Spleen (tissue), 11 donors: Measurements from ENCODE around the gene PICK1. TPM values are rescaled to one million over a fixed set of nuclear protein-coding genes. Genes with fewer than 3 reads are reported as not detected.

Source experiments
- DNase-seq: peaks from one replicate; pipeline ENCODE4 v3.0.0-alpha.2; 2020
- H3K27ac ChIP-seq, 8 donors: fragments of 200-600 bp; sonication (generic) in 7 of 8; 1 replicate in 4 of 8; 2 replicates in 4 of 8; pipeline versions ENCODE4 v1.5.0 to v1.8.0; 2016 to 2021; ENCODE audit warnings: inconsistent platforms in 4 of 8, mild to moderate bottlenecking in 4 of 8, moderate library complexity in 1 of 8
- H3K27me3 ChIP-seq, 7 donors: fragments of 200-600 bp; sonication (generic) in 6 of 7; replicated peaks in 1 of 7; 1 replicate in 4 of 7; 2 replicates in 3 of 7; pipeline versions ENCODE4 v1.5.0 to v1.8.0; 2016 to 2021; ENCODE audit warnings: inconsistent platforms in 3 of 7, mild to moderate bottlenecking in 1 of 7
- H3K36me3 ChIP-seq, 6 donors: fragments of 200-600 bp; sonication (generic) in 5 of 6; 1 replicate in 4 of 6; 2 replicates in 2 of 6; pipeline versions ENCODE4 v1.5.0 to v1.8.0; 2016 to 2021; ENCODE audit warnings: inconsistent platforms in 2 of 6
- H3K4me1 ChIP-seq, 6 donors: fragments of 200-600 bp; sonication (generic) in 5 of 6; 1 replicate in 3 of 6; 2 replicates in 3 of 6; pipeline versions ENCODE4 v1.5.0 to v1.8.0; 2016 to 2021; ENCODE audit warnings: inconsistent platforms in 3 of 6
- H3K4me3 ChIP-seq, 8 donors: fragments of 200-600 bp; sonication (generic) in 7 of 8; 1 replicate in 4 of 8; 2 replicates in 4 of 8; pipeline versions ENCODE4 v1.5.0 to v1.8.0; 2016 to 2021; ENCODE audit warnings: inconsistent platforms in 4 of 8, mild to moderate bottlenecking in 4 of 8, moderate library complexity in 2 of 8
- H3K9me3 ChIP-seq, 8 donors: fragments of 200-600 bp; sonication (generic) in 7 of 8; 1 replicate in 4 of 8; 2 replicates in 4 of 8; pipeline versions ENCODE4 v1.5.0 to v1.8.0; 2016 to 2021; ENCODE audit warnings: inconsistent platforms in 4 of 8
- CTCF ChIP-seq, 11 experiments: fragments of 200-600 bp in 7 of 11; fragments of 450-650 bp in 4 of 11; sonication (generic) in 4 of 11; IDR thresholded peaks in 8 of 11; conservative IDR thresholded peaks in 3 of 11; 1 replicate in 7 of 11; 2 replicates in 4 of 11; pipeline versions ENCODE4 v1.4.0 to v1.8.0; 2016 to 2021; ENCODE audit warnings: antibody characterized with exemption in 11 of 11, inconsistent platforms in 4 of 11, mild to moderate bottlenecking in 1 of 11
- POLR2A ChIP-seq, 3 donors: fragments of 450-650 bp; IDR thresholded peaks; one replicate each; pipeline ENCODE4 v1.5.1; 2017; ENCODE audit warnings: antibody characterized with exemption in 3 of 3, mild to moderate bottlenecking in 1 of 3
- POLR2AphosphoS5 ChIP-seq, 3 donors: sonication (generic); formaldehyde crosslinking; IDR thresholded peaks; one replicate each; pipeline ENCODE4 v1.5.1; 2017; ENCODE audit warnings: antibody characterized with exemption in 3 of 3
- WGBS, 5 donors: extraction: QIAGEN DNeasy Blood & Tissue Kit in 3 of 5; methylation state at CpG; one replicate each; pipeline versions ENCODE4 v1.1.5 to v1.1.7; 2013 to 2018; 5-methylcytosine and 5-hydroxymethylcytosine counted together
- intact Hi-C: fragments of 100-400 bp; cut with DNase I; formaldehyde crosslinking; loops from one replicate; pipeline ENCODE4 v1.15.0; 2023; ENCODE audit warnings: low total_unique reads
- polyA plus RNA-seq, 3 donors: library from polyadenylated mRNA; stranded (reverse); fragments of 200-250 nt; gene quantifications; one replicate each; pipeline ENCODE4 v1.2.1, GENCODE V29; 2013
- total RNA-seq, 7 donors: library from RNA; depleted of rRNA in 3 of 7; stranded (reverse); fragments of >200 nt in 3 of 7; fragmentation: NEBNext Ultra II Directional in 4 of 7; extraction: Animal tissue kit (Norgen Biotek cat#: 25700) in 4 of 7; gene quantifications; one replicate each; pipeline versions ENCODE4 v1.1.0 to v1.2.1, GENCODE V29; 2016 to 2021
- donor health status: healthy with polysubstance abuse.
- donor health status: DM: no; HTN: no; CAD: no; lungs with moderate emphysema.
- donor health status: DM: no; HTN: no; CAD: no.
- donor health status: Bipolar disorder and iron deficiency.
- donor health status: healthy.
- donor health status: DM: no; HTN: no; CAD: no.
- donor health status: DM: yes; HTN: yes; CAD: no.

Gene PICK1
- total and polyA plus RNA-seq, 10 donors = 14.9 to 34.2 (median 28.4) TPM

GRCh38 chr22:38068641-38069371, 11.6 kb downstream of the PICK1 start:
- no peak for DNase-seq
- Histone ChIP-seq H3K9me3 (no peaks in the 10 kb centered on the region), H3K4me1 (peaks cover 0 to 2% (median 0%) of the 10 kb centered on the region in 6 donors), H3K27ac (no peak overlapping the region), H3K36me3 (peaks cover 0 to 100% (median 83%) of the 10 kb centered on the region in 6 donors), H3K27me3 (no peaks in the 10 kb centered on the region), H3K4me3 (no peak overlapping the region)
- intact Hi-C loops = loop anchor here (10.0 kb wide), 1 partner anchor 166 kb away; no protein-coding TSS in a partner anchor
- TF ChIP-seq POLR2A (IDR thresholded peaks at IDR 0.05) = no peak
- peak in 1 of 3 donors; percentile 24 for TF ChIP-seq POLR2AphosphoS5 (IDR thresholded peaks at IDR 0.05)
- WGBS, 5 donors = 90 to 96% (median 93%) methylated on average over 10 to 13 of the region's 13 CpGs

GRCh38 chr22:38069372-38070249, 12.4 kb downstream of the PICK1 start:
- no peak for DNase-seq
- TF ChIP-seq POLR2A (IDR thresholded peaks at IDR 0.05) (no peak), POLR2AphosphoS5 (IDR thresholded peaks at IDR 0.05) (peak in 2 of 3 donors; percentile 34 to 44), CTCF (IDR thresholded peaks at IDR 0.05 in 8 of 11, conservative IDR thresholded peaks at IDR 0.05 in 3 of 11) (peak in 5 of 11 experiments; percentile 6 to 38 (median 30))
- intact Hi-C loops = loop anchor here (10.0 kb wide), 1 partner anchor 165 kb away; no protein-coding TSS in a partner anchor

GRCh38 chr22:38070250-38070921, 13.2 kb downstream of the PICK1 start:
- intact Hi-C loops = no loop called here
- DNase-seq = no peak
- Histone ChIP-seq H3K36me3 (peaks cover 0 to 100% (median 84%) of the 10 kb centered on the region in 6 donors), H3K27me3 (no peaks in the 10 kb centered on the region), H3K4me3 (no peak overlapping the region), H3K9me3 (no peaks in the 10 kb centered on the region), H3K27ac (peak overlapping the region in 1 of 8 donors; percentile 8), H3K4me1 (no peaks in the 10 kb centered on the region)
- WGBS, 5 donors = 86 to 95% (median 92%) methylated on average over 11 of the region's 11 CpGs
- TF ChIP-seq POLR2A (IDR thresholded peaks at IDR 0.05) = no peak
- no peak for TF ChIP-seq CTCF (IDR thresholded peaks at IDR 0.05 in 8 of 11, conservative IDR thresholded peaks at IDR 0.05 in 3 of 11)
- no peak for TF ChIP-seq POLR2AphosphoS5 (IDR thresholded peaks at IDR 0.05)

More at GRCh38 chr22:38069372-38070249, 12.4 kb downstream of the PICK1 start:
- WGBS, 5 donors = 75 to 84% (median 79%) methylated on average over 20 to 21 of the region's 21 CpGs
- no peaks in the 10 kb centered on the region for H3K4me1 ChIP-seq
- peak overlapping the region in 1 of 8 donors; percentile 8 for H3K27ac ChIP-seq
- no peaks in the 10 kb centered on the region for H3K27me3 ChIP-seq
- H3K4me3 ChIP-seq = no peak overlapping the region
- no peaks in the 10 kb centered on the region for H3K9me3 ChIP-seq
- H3K36me3 ChIP-seq = peaks cover 0 to 100% (median 90%) of the 10 kb centered on the region in 6 donors
